Erythroblast (primary cell): Measurements from ENCODE around the gene TTC39A.

Source experiments
- GATA1 ChIP-seq: IDR thresholded peaks from 2 replicates; pipeline ENCODE4 v1.6.1; 2011; ENCODE audit warnings: low read depth, mild to moderate bottlenecking, control low read depth, low read length, moderate library complexity
- POLR2A ChIP-seq: IDR thresholded peaks from 2 replicates; pipeline ENCODE4 v1.6.1; 2011; ENCODE audit warnings: mild to moderate bottlenecking, low read length

DNA sequence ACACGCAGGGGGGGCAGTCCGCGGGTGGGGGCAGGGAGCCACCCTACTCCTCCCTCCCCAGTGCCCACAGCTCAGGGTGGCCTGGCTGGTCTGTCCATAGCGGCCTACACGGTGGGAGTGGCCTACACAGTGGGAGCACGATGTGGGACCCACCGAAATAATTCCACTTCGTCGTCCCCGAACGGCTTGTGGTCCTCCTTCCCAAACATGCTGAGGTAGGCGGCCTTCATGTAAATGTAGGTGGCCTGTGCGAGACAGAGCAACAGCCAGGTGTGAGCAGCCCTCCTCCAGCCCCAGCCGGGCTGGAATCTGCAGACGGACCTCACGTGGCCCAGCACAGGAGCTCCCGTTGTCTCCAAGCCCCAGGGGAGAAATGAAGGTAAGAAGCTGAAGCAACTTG, 34.4 kb downstream of the TTC39A start:
- no peak for TF ChIP-seq POLR2A
- no peak for TF ChIP-seq GATA1
